Colonic mucosa (tissue), 4 donors: ENCODE data around the gene CYP2W1. TPM values are rescaled to one million over a fixed set of nuclear protein-coding genes. Genes with fewer than 3 reads are reported as not detected.

ENCODE experiments used
- DNase-seq: peaks from one replicate; pipeline ENCODE4 v3.0.0-alpha.2; 2020
- H3K27ac ChIP-seq: fragments of 200-600 bp; one replicate; pipeline ENCODE4 v1.8.0; 2021
- H3K27me3 ChIP-seq: fragments of 200-600 bp; one replicate; pipeline ENCODE4 v1.8.0; 2021
- H3K36me3 ChIP-seq: fragments of 200-600 bp; one replicate; pipeline ENCODE4 v1.8.0; 2021
- H3K4me1 ChIP-seq: fragments of 200-600 bp; one replicate; pipeline ENCODE4 v1.8.0; 2021; ENCODE audit warnings: mild to moderate bottlenecking
- H3K4me3 ChIP-seq: fragments of 200-600 bp; one replicate; pipeline ENCODE4 v1.8.0; 2021
- H3K9ac ChIP-seq, 2 donors: one replicate each; pipeline ENCODE4 v1.7.0; 2013; ENCODE audit warnings: control low read depth in 2 of 2, low read depth in 2 of 2, low read length in 2 of 2
- H3K9me3 ChIP-seq: fragments of 200-600 bp; one replicate; pipeline ENCODE4 v1.8.0; 2021
- CTCF ChIP-seq: fragments of 200-600 bp; IDR thresholded peaks from one replicate; pipeline ENCODE4 v1.8.0; 2022; ENCODE audit warnings: antibody characterized with exemption, mild to moderate bottlenecking
- intact Hi-C: fragments of 100-400 bp; cut with DNase I; formaldehyde crosslinking; loops from one replicate; pipeline ENCODE4 v1.14.1; 2022
- total RNA-seq, 2 donors: library from RNA; stranded (reverse); fragmentation: NEBNext Ultra II Directional in 1 of 2; extraction: Animal tissue kit (Norgen Biotek cat#: 25700) in 1 of 2; gene quantifications; one replicate each; pipeline ENCODE4 v1.2.1, GENCODE V29; 2021
- donor health status: healthy.
- donor health status: DM: no; HTN: no; CAD: no.
- donor health status: DM: no; HTN: no; CAD: no.

Gene CYP2W1
- total RNA-seq, 2 donors from 2014 or later: 2.7 to 4.5 TPM

- intact Hi-C loops: no loop called here
- no peak for TF ChIP-seq CTCF
- Histone ChIP-seq H3K4me1 (peaks cover 11% of the 10 kb centered on the region), H3K9me3 (no peaks in the 10 kb centered on the region), H3K27ac (no peak overlapping the region), H3K4me3 (no peak overlapping the region), H3K36me3 (no peaks in the 10 kb centered on the region), H3K9ac (no peak overlapping the region), H3K27me3 (no peaks in the 10 kb centered on the region)
- DNase-seq: no peak
These were observed 4.1 kb downstream of the CYP2W1 start for GRCh38 chr7:986766-987751.

- intact Hi-C loops: no loop called here
- H3K4me3 ChIP-seq: no peak overlapping the region
- peaks cover 11% of the 10 kb centered on the region for H3K4me1 ChIP-seq
- no peak overlapping the region for H3K9ac ChIP-seq
- no peak overlapping the region for H3K27ac ChIP-seq
- no peaks in the 10 kb centered on the region for H3K9me3 ChIP-seq
- TF ChIP-seq CTCF: no peak
- DNase-seq: no peak
- no peaks in the 10 kb centered on the region for H3K36me3 ChIP-seq
- no peaks in the 10 kb centered on the region for H3K27me3 ChIP-seq
These were observed 4.9 kb downstream of the CYP2W1 start for GRCh38 chr7:987909-988308.

GRCh38 chr7:988426-988911 lies 5.5 kb downstream of the CYP2W1 start:
- no peak for DNase-seq
- TF ChIP-seq CTCF: no peak
- Histone ChIP-seq H3K9ac (peak overlapping the region in 1 of 2 donors; percentile 43), H3K4me1 (peaks cover 6% of the 10 kb centered on the region), H3K36me3 (no peaks in the 10 kb centered on the region), H3K27ac (no peak overlapping the region), H3K9me3 (no peaks in the 10 kb centered on the region), H3K4me3 (no peak overlapping the region), H3K27me3 (no peaks in the 10 kb centered on the region)
- intact Hi-C loops: no loop called here

GRCh38 chr7:988963-989529 lies 6.1 kb downstream of the CYP2W1 start:
- Histone ChIP-seq H3K27me3 (no peaks in the 10 kb centered on the region), H3K9ac (no peak overlapping the region), H3K27ac (no peak overlapping the region), H3K4me3 (no peak overlapping the region), H3K36me3 (no peaks in the 10 kb centered on the region), H3K4me1 (peaks cover 6% of the 10 kb centered on the region), H3K9me3 (no peaks in the 10 kb centered on the region)
- TF ChIP-seq CTCF: no peak
- intact Hi-C loops: no loop called here
- DNase-seq: no peak

GRCh38 chr7:990352-990932 lies 7.5 kb downstream of the CYP2W1 start:
- no peak overlapping the region for H3K4me3 ChIP-seq
- no peaks in the 10 kb centered on the region for H3K9me3 ChIP-seq
- no peak for TF ChIP-seq CTCF
- no peaks in the 10 kb centered on the region for H3K27me3 ChIP-seq
- no peak overlapping the region for H3K27ac ChIP-seq
- intact Hi-C loops: loop anchor here (5.0 kb wide), 1 partner anchor 187 kb away; no protein-coding TSS in a partner anchor
- H3K9ac ChIP-seq: no peak overlapping the region
- H3K4me1 ChIP-seq: peaks cover 6% of the 10 kb centered on the region
- H3K36me3 ChIP-seq: no peaks in the 10 kb centered on the region
- DNase-seq: no peak
